ENCODE data around the gene NHS. TPM values are rescaled to one million over a fixed set of nuclear protein-coding genes. Genes with fewer than 3 reads are reported as not detected.

Gene NHS
- total RNA-seq, 1 experiment from 2014 or later = 19.5 TPM

- no peak for DNase-seq
- H3K27me3 Mint-ChIP-seq (ENCODE audit: unreplicated experiment) = no peaks in the 10 kb centered on the region
- H3K27ac Mint-ChIP-seq (ENCODE audit: unreplicated experiment) = no peak overlapping the region
- no TSS peak for BruUV-seq (replicated peaks)
- no peaks in the 10 kb centered on the region for H3K36me3 Mint-ChIP-seq (ENCODE audit: insufficient read depth, unreplicated experiment)
- H3K4me1 Mint-ChIP-seq (ENCODE audit: low read depth, unreplicated experiment) = no peaks in the 10 kb centered on the region
- no peaks in the 10 kb centered on the region for H3K9me3 Mint-ChIP-seq (ENCODE audit: low read depth, unreplicated experiment)
- intact Hi-C loops (cut with micrococcal nuclease; ENCODE audit: unreplicated experiment) = no loop called here
- no peak for TF ChIP-seq CTCF (IDR thresholded peaks at IDR 0.05; ENCODE audit: unreplicated experiment)
- CTCF ChIA-PET = no interaction called here
- H3K4me3 Mint-ChIP-seq (ENCODE audit: low read depth, unreplicated experiment) = no peak overlapping the region
These were observed 383.4 kb downstream of the NHS start for GRCh38 chrX:17758382-17758781.

DNA sequence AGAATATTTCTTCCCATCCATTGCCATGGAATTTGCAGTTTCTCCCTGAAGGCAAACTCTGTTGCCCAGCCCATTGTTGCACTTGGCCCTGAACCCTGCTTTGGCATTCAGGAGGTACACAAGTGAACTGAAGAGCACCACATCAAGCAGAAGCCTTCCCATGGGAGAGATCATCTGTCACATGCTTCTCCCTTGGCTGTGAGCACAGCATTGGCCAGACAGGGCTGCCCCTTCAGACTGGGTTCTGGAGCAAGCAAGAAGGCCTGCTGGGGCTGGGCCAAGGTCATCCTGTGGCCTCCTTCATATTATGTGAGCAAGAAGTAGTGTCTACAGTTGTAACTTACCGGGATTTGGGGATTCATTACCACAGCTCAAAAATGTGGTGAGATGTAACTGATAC lies 385.0 kb downstream of the NHS start:
- no peaks in the 10 kb centered on the region for H3K36me3 Mint-ChIP-seq (ENCODE audit: insufficient read depth, unreplicated experiment)
- no peaks in the 10 kb centered on the region for H3K9me3 Mint-ChIP-seq (ENCODE audit: low read depth, unreplicated experiment)
- no peak for DNase-seq
- H3K27ac Mint-ChIP-seq (ENCODE audit: unreplicated experiment) = no peak overlapping the region
- no peaks in the 10 kb centered on the region for H3K4me1 Mint-ChIP-seq (ENCODE audit: low read depth, unreplicated experiment)
- H3K27me3 Mint-ChIP-seq (ENCODE audit: unreplicated experiment) = no peaks in the 10 kb centered on the region
- no peak overlapping the region for H3K4me3 Mint-ChIP-seq (ENCODE audit: low read depth, unreplicated experiment)
- CTCF ChIA-PET = no interaction called here
- intact Hi-C loops (cut with micrococcal nuclease; ENCODE audit: unreplicated experiment) = no loop called here
- no TSS peak for BruUV-seq (replicated peaks)
- no peak for TF ChIP-seq CTCF (IDR thresholded peaks at IDR 0.05; ENCODE audit: unreplicated experiment)

DNA sequence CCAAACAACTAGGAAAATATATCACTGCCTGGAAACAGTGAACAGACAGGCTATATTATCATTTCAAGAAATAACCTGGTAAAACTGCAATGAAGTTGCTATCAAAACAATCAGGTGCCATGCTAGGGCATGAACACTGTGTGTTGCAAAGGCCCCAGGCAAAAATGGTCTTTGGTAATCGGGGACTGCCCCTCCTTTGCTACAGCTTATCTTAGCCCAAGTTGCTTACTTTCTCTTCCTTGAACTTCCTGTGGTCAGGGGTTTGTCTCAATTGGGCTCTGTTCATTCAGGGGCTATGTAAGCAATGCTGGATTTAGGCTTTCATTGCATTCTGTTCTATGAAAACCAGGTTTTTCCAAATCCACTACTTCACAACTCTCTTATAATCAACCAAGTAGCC lies 392.7 kb downstream of the NHS start:
- CTCF ChIA-PET = no interaction called here
- intact Hi-C loops (cut with micrococcal nuclease; ENCODE audit: unreplicated experiment) = no loop called here
- DNase-seq = no peak
- no peak overlapping the region for H3K27ac Mint-ChIP-seq (ENCODE audit: unreplicated experiment)
- BruUV-seq (replicated peaks) = no TSS peak
- no peak overlapping the region for H3K4me3 Mint-ChIP-seq (ENCODE audit: low read depth, unreplicated experiment)
- no peak for TF ChIP-seq CTCF (IDR thresholded peaks at IDR 0.05; ENCODE audit: unreplicated experiment)
- no peaks in the 10 kb centered on the region for H3K4me1 Mint-ChIP-seq (ENCODE audit: low read depth, unreplicated experiment)
- no peaks in the 10 kb centered on the region for H3K9me3 Mint-ChIP-seq (ENCODE audit: low read depth, unreplicated experiment)
- H3K27me3 Mint-ChIP-seq (ENCODE audit: unreplicated experiment) = no peaks in the 10 kb centered on the region
- no peaks in the 10 kb centered on the region for H3K36me3 Mint-ChIP-seq (ENCODE audit: insufficient read depth, unreplicated experiment)

DNA sequence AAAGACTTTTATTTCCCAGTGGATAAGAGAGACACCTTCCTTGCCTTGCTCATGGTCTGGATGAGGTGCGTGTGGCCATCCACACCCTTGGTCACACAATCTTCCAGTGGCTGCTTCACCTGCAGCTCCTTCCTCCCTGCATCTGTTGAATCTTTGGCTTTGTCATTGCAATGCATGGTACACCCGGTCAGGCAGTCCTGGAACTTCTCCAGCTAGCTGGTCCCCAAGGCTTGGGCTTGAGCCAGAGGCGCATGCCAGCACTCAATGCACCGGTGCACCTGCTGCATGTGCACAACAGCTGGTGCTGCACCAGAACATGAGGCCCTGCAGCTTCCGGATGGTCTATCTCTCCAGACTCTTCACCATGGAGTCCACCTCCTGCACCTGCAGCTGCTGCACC lies 394.0 kb downstream of the NHS start:
- intact Hi-C loops (cut with micrococcal nuclease; ENCODE audit: unreplicated experiment) = no loop called here
- DNase-seq = no peak
- CTCF ChIA-PET = interaction anchor here (0.7 kb wide), 1 partner anchor 79 kb away, joined by 3 read pairs; no protein-coding TSS in a partner anchor
- no peaks in the 10 kb centered on the region for H3K4me1 Mint-ChIP-seq (ENCODE audit: low read depth, unreplicated experiment)
- H3K9me3 Mint-ChIP-seq (ENCODE audit: low read depth, unreplicated experiment) = no peaks in the 10 kb centered on the region
- no peak overlapping the region for H3K27ac Mint-ChIP-seq (ENCODE audit: unreplicated experiment)
- no peak overlapping the region for H3K4me3 Mint-ChIP-seq (ENCODE audit: low read depth, unreplicated experiment)
- H3K27me3 Mint-ChIP-seq (ENCODE audit: unreplicated experiment) = no peaks in the 10 kb centered on the region
- no peaks in the 10 kb centered on the region for H3K36me3 Mint-ChIP-seq (ENCODE audit: insufficient read depth, unreplicated experiment)
- BruUV-seq (replicated peaks) = no TSS peak
- TF ChIP-seq CTCF (IDR thresholded peaks at IDR 0.05; ENCODE audit: unreplicated experiment) = no peak

Measured in Calu3 (cell line).